ENCODE results near the gene CYP20A1. TPM values are rescaled to one million over a fixed set of nuclear protein-coding genes. Genes with fewer than 3 reads are reported as not detected.
"Not testable (repeated sequence)": the region's sequence is repeated elsewhere in the genome, so short reads cannot be mapped to it uniquely, and the experiment has no call there.

Gene CYP20A1
- total and polyA plus RNA-seq, 2 donors (not counting 1 experiment from before 2014, with no cell fraction given) = 35.9 to 36.3 TPM

GRCh38 chr2:203201426-203201825 is 37.4 kb upstream of the CYP20A1 start:
- Histone ChIP-seq H4K20me1 (ENCODE audit: control insufficient read depth, extremely low read depth, insufficient read depth, low read length) (no peaks in the 10 kb centered on the region), H3K4me2 (ENCODE audit: extremely low read depth, insufficient read depth, low read length) (no peak overlapping the region), H3K9me3 (ENCODE audit: control insufficient read depth, insufficient read depth, low read depth, low read length) (no peaks in the 10 kb centered on the region), H3K4me3 (replicated peaks in 1 of 4; ENCODE audit: control extremely low read depth in 1 of 4, insufficient read depth in 1 of 4, low read depth in 3 of 4, low read length in 4 of 4) (no peak overlapping the region), H3K27ac (ENCODE audit: insufficient read depth, low read length) (no peak overlapping the region), H2AFZ (ENCODE audit: low read length) (no peak overlapping the region), H3K9ac (ENCODE audit: insufficient read depth, low read length) (no peak overlapping the region), H3K36me3 (ENCODE audit: control insufficient read depth, insufficient read depth, low read length) (no peaks in the 10 kb centered on the region), H3K79me2 (ENCODE audit: control insufficient read depth, insufficient read depth, low read length) (no peaks in the 10 kb centered on the region), H3K4me1 (ENCODE audit: control insufficient read depth, extremely low read depth, insufficient read depth, low read length) (no peaks in the 10 kb centered on the region), H3K27me3 (ENCODE audit: control insufficient read depth, insufficient read depth, low read length) (no peaks in the 10 kb centered on the region)
- DNase-seq (ENCODE audit: low read depth in 2 of 2) = no peak
- TF ChIP-seq EZH2 (IDR thresholded peaks at IDR 0.05; ENCODE audit: low read length, missing control alignments) = no peak
- TF ChIP-seq CTCF (conservative IDR thresholded peaks at IDR 0.05 in 1 of 2, IDR thresholded peaks at IDR 0.05 in 1 of 2; ENCODE audit: low read depth in 1 of 2, low read length in 2 of 2) = no peak

GRCh38 chr2:203209538-203209937 is 29.3 kb upstream of the CYP20A1 start:
- Histone ChIP-seq H3K9ac (ENCODE audit: insufficient read depth, low read length) (no peak overlapping the region), H3K36me3 (ENCODE audit: control insufficient read depth, insufficient read depth, low read length) (no peaks in the 10 kb centered on the region), H2AFZ (ENCODE audit: low read length) (no peak overlapping the region), H3K4me2 (ENCODE audit: extremely low read depth, insufficient read depth, low read length) (no peak overlapping the region), H3K4me3 (replicated peaks in 1 of 4; ENCODE audit: control extremely low read depth in 1 of 4, insufficient read depth in 1 of 4, low read depth in 3 of 4, low read length in 4 of 4) (no peak overlapping the region), H3K27ac (ENCODE audit: insufficient read depth, low read length) (peak overlapping the region; percentile 27), H3K79me2 (ENCODE audit: control insufficient read depth, insufficient read depth, low read length) (no peaks in the 10 kb centered on the region), H3K9me3 (ENCODE audit: control insufficient read depth, insufficient read depth, low read depth, low read length) (no peaks in the 10 kb centered on the region), H3K4me1 (ENCODE audit: control insufficient read depth, extremely low read depth, insufficient read depth, low read length) (no peaks in the 10 kb centered on the region), H4K20me1 (ENCODE audit: control insufficient read depth, extremely low read depth, insufficient read depth, low read length) (no peaks in the 10 kb centered on the region), H3K27me3 (ENCODE audit: control insufficient read depth, insufficient read depth, low read length) (no peaks in the 10 kb centered on the region)
- TF ChIP-seq CTCF (conservative IDR thresholded peaks at IDR 0.05 in 1 of 2, IDR thresholded peaks at IDR 0.05 in 1 of 2; ENCODE audit: low read depth in 1 of 2, low read length in 2 of 2) (no peak), EZH2 (IDR thresholded peaks at IDR 0.05; ENCODE audit: low read length, missing control alignments) (no peak)
- peak in 1 of 2 donors; percentile 58 for DNase-seq (ENCODE audit: low read depth in 2 of 2)

- TF ChIP-seq EZH2 (IDR thresholded peaks at IDR 0.05; ENCODE audit: low read length, missing control alignments) (no peak), CTCF (conservative IDR thresholded peaks at IDR 0.05 in 1 of 2, IDR thresholded peaks at IDR 0.05 in 1 of 2; ENCODE audit: low read depth in 1 of 2, low read length in 2 of 2) (peak; percentile 52 to 66)
- no peak overlapping the region for H3K4me2 ChIP-seq (ENCODE audit: extremely low read depth, insufficient read depth, low read length)
- H2AFZ ChIP-seq (ENCODE audit: low read length) = no peak overlapping the region
- no peak overlapping the region for H3K4me3 ChIP-seq (replicated peaks in 1 of 4; ENCODE audit: control extremely low read depth in 1 of 4, insufficient read depth in 1 of 4, low read depth in 3 of 4, low read length in 4 of 4)
- no peaks in the 10 kb centered on the region for H4K20me1 ChIP-seq (ENCODE audit: control insufficient read depth, extremely low read depth, insufficient read depth, low read length)
- no peaks in the 10 kb centered on the region for H3K79me2 ChIP-seq (ENCODE audit: control insufficient read depth, insufficient read depth, low read length)
- no peaks in the 10 kb centered on the region for H3K27me3 ChIP-seq (ENCODE audit: control insufficient read depth, insufficient read depth, low read length)
- DNase-seq (ENCODE audit: low read depth in 2 of 2) = peak; percentile 10 to 13
- H3K9ac ChIP-seq (ENCODE audit: insufficient read depth, low read length) = no peak overlapping the region
- H3K36me3 ChIP-seq (ENCODE audit: control insufficient read depth, insufficient read depth, low read length) = no peaks in the 10 kb centered on the region
- no peak overlapping the region for H3K27ac ChIP-seq (ENCODE audit: insufficient read depth, low read length)
- H3K4me1 ChIP-seq (ENCODE audit: control insufficient read depth, extremely low read depth, insufficient read depth, low read length) = no peaks in the 10 kb centered on the region
- H3K9me3 ChIP-seq (ENCODE audit: control insufficient read depth, insufficient read depth, low read depth, low read length) = no peaks in the 10 kb centered on the region
Observed at GRCh38 chr2:203225423-203226039, 13.3 kb upstream of the CYP20A1 start.

- H3K36me3 ChIP-seq (ENCODE audit: control insufficient read depth, insufficient read depth, low read length); H3K27me3 ChIP-seq (ENCODE audit: control insufficient read depth, insufficient read depth, low read length); H3K9me3 ChIP-seq (ENCODE audit: control insufficient read depth, insufficient read depth, low read depth, low read length); H4K20me1 ChIP-seq (ENCODE audit: control insufficient read depth, extremely low read depth, insufficient read depth, low read length); H3K27ac ChIP-seq (ENCODE audit: insufficient read depth, low read length); H3K4me3 ChIP-seq (replicated peaks in 1 of 4; ENCODE audit: control extremely low read depth in 1 of 4, insufficient read depth in 1 of 4, low read depth in 3 of 4, low read length in 4 of 4); H2AFZ ChIP-seq (ENCODE audit: low read length); H3K79me2 ChIP-seq (ENCODE audit: control insufficient read depth, insufficient read depth, low read length); H3K4me2 ChIP-seq (ENCODE audit: extremely low read depth, insufficient read depth, low read length); DNase-seq (ENCODE audit: low read depth in 2 of 2); H3K4me1 ChIP-seq (ENCODE audit: control insufficient read depth, extremely low read depth, insufficient read depth, low read length); H3K9ac ChIP-seq (ENCODE audit: insufficient read depth, low read length): not testable (repeated sequence)
Observed at GRCh38 chr2:203229674-203230073, 9.1 kb upstream of the CYP20A1 start.

Data from fibroblast of lung (primary cell).